ENCODE data around the gene RUNDC3A.

DNA sequence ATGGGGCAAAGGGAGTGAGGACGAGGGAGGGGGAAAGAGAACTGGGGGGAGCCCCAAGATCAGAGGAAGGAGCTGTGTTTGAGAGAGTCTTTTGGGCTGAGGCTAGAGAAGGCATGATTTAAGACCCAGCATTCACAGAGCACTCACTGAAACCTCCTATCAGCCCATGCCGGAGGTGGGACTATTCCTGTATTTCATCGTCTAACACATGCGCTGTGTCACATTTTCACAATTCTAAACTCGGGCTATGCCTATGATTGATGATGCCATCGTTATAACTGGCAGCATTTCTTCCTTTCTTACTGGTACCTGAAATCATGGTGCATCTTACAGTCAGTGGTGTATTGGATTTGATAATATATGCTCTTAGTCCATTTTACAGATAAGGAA, 51.7 kb downstream of the RUNDC3A start:
- TF ChIP-seq, protein P1, sequence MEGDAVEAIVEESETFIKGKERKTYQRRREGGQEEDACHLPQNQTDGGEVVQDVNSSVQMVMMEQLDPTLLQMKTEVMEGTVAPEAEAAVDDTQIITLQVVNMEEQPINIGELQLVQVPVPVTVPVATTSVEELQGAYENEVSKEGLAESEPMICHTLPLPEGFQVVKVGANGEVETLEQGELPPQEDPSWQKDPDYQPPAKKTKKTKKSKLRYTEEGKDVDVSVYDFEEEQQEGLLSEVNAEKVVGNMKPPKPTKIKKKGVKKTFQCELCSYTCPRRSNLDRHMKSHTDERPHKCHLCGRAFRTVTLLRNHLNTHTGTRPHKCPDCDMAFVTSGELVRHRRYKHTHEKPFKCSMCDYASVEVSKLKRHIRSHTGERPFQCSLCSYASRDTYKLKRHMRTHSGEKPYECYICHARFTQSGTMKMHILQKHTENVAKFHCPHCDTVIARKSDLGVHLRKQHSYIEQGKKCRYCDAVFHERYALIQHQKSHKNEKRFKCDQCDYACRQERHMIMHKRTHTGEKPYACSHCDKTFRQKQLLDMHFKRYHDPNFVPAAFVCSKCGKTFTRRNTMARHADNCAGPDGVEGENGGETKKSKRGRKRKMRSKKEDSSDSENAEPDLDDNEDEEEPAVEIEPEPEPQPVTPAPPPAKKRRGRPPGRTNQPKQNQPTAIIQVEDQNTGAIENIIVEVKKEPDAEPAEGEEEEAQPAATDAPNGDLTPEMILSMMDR (IDR thresholded peaks at IDR 0.05): no peak
- TF ChIP-seq SIN3A (IDR thresholded peaks at IDR 0.05; ENCODE audit: borderline replicate concordance, insufficient read depth, low read depth, low read length) (no peak), POLR2AphosphoS5 (IDR thresholded peaks at IDR 0.05; ENCODE audit: low read depth, low read length) (no peak), TCF7L2 (IDR thresholded peaks at IDR 0.05; ENCODE audit: low read depth, low read length) (no peak)
- TF ChIP-seq, protein P2, sequence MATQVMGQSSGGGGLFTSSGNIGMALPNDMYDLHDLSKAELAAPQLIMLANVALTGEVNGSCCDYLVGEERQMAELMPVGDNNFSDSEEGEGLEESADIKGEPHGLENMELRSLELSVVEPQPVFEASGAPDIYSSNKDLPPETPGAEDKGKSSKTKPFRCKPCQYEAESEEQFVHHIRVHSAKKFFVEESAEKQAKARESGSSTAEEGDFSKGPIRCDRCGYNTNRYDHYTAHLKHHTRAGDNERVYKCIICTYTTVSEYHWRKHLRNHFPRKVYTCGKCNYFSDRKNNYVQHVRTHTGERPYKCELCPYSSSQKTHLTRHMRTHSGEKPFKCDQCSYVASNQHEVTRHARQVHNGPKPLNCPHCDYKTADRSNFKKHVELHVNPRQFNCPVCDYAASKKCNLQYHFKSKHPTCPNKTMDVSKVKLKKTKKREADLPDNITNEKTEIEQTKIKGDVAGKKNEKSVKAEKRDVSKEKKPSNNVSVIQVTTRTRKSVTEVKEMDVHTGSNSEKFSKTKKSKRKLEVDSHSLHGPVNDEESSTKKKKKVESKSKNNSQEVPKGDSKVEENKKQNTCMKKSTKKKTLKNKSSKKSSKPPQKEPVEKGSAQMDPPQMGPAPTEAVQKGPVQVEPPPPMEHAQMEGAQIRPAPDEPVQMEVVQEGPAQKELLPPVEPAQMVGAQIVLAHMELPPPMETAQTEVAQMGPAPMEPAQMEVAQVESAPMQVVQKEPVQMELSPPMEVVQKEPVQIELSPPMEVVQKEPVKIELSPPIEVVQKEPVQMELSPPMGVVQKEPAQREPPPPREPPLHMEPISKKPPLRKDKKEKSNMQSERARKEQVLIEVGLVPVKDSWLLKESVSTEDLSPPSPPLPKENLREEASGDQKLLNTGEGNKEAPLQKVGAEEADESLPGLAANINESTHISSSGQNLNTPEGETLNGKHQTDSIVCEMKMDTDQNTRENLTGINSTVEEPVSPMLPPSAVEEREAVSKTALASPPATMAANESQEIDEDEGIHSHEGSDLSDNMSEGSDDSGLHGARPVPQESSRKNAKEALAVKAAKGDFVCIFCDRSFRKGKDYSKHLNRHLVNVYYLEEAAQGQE (IDR thresholded peaks at IDR 0.05; ENCODE audit: insufficient read depth in 1 of 2, low read depth in 2 of 2, low read length in 1 of 2): no peak

Data from Panc1 (cell line).